ENCODE data around the gene NAV3. TPM values are rescaled to one million over a fixed set of nuclear protein-coding genes. Genes with fewer than 3 reads are reported as not detected.

Gene NAV3
- total RNA-seq, result not detected in 2 replicates

GRCh38 chr12:77830583-77831351, at the start of gene NAV3:
Gene NAV3, plus strand, starts transcription at chr12:77830894. Its CDS starts 568 bp downstream, at chr12:77831462.
- intact Hi-C loops (cut with micrococcal nuclease), result no loop called here

- intact Hi-C loops (cut with micrococcal nuclease), result no loop called here
These were observed 48.7 kb upstream of the NAV3 start for GRCh38 chr12:77782034-77782433.

GRCh38 chr12:77782766-77783165, 47.9 kb upstream of the NAV3 start:
- intact Hi-C loops (cut with micrococcal nuclease), result no loop called here

GRCh38 chr12:77785211-77785610, 45.5 kb upstream of the NAV3 start:
- intact Hi-C loops (cut with micrococcal nuclease), result no loop called here

- intact Hi-C loops (cut with micrococcal nuclease), result no loop called here
These were observed 44.0 kb upstream of the NAV3 start for GRCh38 chr12:77786675-77787074.

DNA sequence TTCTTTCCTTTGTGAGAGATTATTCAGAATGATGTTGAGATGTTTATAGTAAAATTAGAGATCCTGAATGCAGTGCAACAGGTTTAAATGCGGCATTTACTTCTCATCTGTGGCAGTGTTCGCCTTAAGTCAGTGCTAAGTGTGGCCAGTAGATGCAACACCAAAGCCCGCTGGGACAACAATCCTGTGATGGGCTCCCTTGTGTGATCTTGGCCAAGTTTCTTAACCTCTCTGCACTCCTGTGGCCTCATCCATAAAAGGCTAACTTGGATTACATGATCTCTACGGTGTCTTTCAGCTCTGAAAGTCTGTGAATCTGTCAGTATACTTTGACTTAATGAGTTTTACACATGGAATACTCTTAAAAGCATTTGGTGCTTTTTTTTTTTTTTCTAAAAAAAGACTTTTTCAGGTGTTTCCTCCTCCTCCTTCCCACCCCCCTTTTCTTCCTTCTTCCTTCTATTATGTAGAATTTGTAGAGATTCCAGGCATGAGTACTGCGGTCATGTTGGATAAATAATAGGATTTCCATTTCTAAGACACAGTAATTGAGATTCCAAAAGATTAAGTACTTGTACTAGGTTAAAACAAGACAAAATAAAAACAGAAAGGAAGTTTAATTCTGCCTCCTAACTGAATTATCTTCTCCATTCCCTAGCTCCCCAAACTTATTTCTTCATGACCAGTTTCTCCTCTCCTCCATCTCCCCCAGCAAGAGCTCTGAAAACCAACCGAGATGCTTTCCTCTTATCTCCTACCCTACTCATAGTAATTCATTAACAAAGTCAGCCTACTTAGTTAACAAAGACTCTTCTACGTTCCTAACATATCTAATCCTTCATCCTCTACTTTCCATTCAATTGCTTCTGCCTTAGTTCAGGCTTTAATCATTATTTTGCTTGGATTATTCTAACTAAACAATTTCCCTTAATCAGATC, 42.2 kb upstream of the NAV3 start:
- intact Hi-C loops (cut with micrococcal nuclease), result no loop called here

DNA sequence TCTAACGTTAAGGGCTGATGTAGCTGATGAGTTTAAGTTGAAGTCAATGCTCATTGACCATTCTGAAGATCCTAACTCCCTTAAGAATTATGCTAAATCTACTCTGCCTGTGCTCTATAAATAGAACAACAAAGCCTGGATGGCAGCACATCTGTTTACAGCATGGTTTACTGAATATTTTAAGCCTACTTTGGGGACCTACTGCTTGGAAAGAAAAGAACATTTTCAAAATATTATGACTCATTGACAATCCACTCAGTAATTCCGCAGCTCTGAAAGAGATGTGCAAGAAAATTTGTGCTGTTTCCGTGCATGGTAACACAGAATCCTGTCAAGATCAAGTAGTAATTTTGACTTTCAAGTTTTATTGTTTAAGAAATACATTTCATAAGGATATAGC, 35.0 kb upstream of the NAV3 start:
- intact Hi-C loops (cut with micrococcal nuclease), result no loop called here

GRCh38 chr12:77796775-77797174, 33.9 kb upstream of the NAV3 start:
- intact Hi-C loops (cut with micrococcal nuclease), result no loop called here

DNA sequence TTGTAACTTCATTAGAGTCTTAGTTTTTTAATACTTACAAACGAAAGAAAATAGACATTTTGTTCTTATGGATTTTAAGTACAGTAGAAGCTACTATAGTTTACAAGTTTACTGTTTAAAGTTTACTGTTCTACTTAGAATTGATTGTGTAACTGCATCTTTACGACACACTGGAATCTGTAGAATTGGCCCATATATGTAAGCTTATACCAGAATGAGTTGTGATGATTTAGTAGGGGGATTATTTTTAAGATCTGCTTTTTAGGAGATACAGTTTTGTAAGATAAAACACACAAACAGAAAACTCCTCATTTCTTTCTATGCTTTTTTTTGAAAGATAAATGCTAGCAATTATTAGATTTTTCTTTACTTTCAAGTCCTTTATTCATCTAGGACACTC, 30.2 kb upstream of the NAV3 start:
- intact Hi-C loops (cut with micrococcal nuclease), result no loop called here

GRCh38 chr12:77808534-77808933, 22.2 kb upstream of the NAV3 start:
- intact Hi-C loops (cut with micrococcal nuclease), result no loop called here

GRCh38 chr12:77813558-77813957, 17.1 kb upstream of the NAV3 start:
- intact Hi-C loops (cut with micrococcal nuclease), result no loop called here

DNA sequence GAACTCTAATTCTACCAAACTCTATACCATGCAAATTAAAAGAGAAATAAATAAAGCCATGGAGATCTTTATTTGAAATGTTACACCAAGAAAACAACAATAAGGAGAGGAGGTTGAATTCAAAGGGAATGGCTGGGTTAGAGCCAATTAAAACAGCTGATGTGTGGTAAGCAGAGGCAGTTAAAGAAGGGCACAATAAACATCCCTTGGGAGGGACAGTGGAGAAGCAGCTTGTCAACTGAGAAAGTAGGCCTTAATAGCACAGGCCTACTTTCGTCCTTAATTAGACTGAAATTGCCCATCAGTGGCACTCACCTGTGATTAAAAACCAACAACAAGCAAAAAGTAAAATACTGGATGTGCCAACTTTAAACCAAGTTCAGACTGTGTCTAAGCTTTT, 16.3 kb upstream of the NAV3 start:
- intact Hi-C loops (cut with micrococcal nuclease), result no loop called here

- intact Hi-C loops (cut with micrococcal nuclease), result no loop called here
These were observed 14.5 kb upstream of the NAV3 start for GRCh38 chr12:77816196-77816595.

DNA sequence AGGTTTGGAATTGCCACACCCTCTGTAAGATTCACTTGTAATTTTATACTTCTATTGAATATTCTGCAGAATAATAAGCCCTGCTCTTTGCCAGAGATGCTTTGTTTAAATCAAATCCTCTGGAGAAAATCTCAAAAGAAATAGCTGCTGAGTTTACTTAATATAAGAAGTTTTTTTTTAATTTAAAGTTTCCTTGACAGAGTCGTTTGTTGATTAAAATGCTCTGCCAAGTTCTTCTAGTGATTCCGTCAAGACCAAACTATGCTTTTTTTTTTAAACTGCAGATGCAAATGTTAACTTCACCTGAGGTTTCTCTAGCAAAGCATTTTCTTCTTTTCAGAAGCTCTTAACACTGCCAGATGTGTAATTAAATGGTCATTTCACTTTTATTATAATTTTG, 13.4 kb upstream of the NAV3 start:
- intact Hi-C loops (cut with micrococcal nuclease), result no loop called here

GRCh38 chr12:77818351-77818750, 12.3 kb upstream of the NAV3 start:
- intact Hi-C loops (cut with micrococcal nuclease), result no loop called here

- intact Hi-C loops (cut with micrococcal nuclease), result no loop called here
These were observed 8.9 kb upstream of the NAV3 start for GRCh38 chr12:77821699-77822203.

DNA sequence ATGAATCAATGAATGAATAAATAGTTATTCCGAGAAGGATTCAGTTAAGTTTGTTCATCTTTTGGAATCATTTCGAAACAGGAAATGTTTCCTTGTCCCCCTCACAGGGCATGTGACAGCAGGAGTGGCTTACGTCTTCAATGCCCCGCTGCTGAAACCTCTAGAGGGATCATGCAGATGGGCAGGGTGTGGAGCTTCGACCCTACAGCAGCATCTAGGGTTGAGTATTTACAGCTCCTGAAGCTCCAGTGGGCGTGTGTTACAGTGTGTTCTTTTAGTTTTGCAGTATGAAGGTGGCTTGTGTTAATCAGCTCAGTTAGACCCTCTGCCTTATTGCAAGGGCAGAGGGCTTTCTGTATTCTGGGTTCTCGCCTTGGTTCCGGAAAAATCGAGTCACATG, 2.6 kb downstream of the NAV3 start:
- intact Hi-C loops (cut with micrococcal nuclease), result no loop called here

- intact Hi-C loops (cut with micrococcal nuclease), result no loop called here
These were observed 3.9 kb downstream of the NAV3 start for GRCh38 chr12:77834618-77835017.

GRCh38 chr12:77835969-77836368, 5.3 kb downstream of the NAV3 start:
- intact Hi-C loops (cut with micrococcal nuclease), result no loop called here

DNA sequence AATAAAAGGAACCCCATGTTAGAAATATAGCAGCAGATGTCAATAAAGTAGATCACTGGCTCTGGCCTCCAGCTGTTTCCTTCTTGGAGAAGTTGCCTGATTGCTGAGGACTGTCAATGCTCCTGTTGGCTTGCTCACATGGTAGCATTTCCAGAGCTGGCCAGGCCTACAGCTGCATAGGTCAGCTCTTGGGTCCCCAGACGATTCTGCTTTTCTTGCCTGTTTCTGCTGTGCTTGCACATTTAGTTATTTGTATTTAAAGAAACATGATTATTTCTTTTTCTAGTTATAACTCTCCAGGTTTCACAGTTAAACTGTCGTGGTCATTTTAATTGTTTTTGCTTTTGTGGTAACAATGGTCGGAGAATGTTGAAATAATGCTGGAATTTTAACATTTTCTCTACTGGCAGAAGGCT, 7.2 kb downstream of the NAV3 start:
- intact Hi-C loops (cut with micrococcal nuclease), result no loop called here

DNA sequence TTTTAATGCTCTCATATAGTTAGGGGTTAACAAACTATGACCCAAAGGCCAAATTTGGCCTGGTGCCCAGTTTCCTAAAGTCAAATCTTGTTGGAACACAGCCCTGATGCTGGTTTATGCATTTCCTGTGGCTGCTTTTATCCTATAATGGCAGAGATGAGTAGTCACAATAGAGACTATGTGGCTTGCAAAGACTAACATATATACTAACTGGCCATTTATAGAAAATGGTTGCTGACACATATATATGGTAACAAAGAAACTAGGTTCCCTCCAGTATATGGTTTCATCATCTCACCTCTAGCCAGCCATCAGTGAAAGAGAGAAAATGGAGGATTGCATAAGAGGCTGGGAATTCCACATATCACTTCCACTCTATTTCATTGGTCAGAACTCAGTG, 10.8 kb downstream of the NAV3 start:
- intact Hi-C loops (cut with micrococcal nuclease), result no loop called here

GRCh38 chr12:77842430-77842829, 11.7 kb downstream of the NAV3 start:
- intact Hi-C loops (cut with micrococcal nuclease), result no loop called here

All from T-helper 1 cell treated with Interleukin-12 subunit alpha and Interleukin-12 subunit beta and Interleukin-4 antibody, amounts not matched to agents 30 ng/mL and 1 ng/mL, for 36 hours (primary cell).